G401 (cell line): ENCODE measurements around the gene CCNB1. TPM values are rescaled to one million over a fixed set of nuclear protein-coding genes. Genes with fewer than 3 reads are reported as not detected.
"Not testable (repeated sequence)": the region's sequence is repeated elsewhere in the genome, so short reads cannot be mapped to it uniquely, and the experiment has no call there.

Source experiments
- DNase-seq: peaks from one replicate; pipeline ENCODE4 v3.0.0-alpha.2; 2015; ENCODE audit warnings: low spot score
- in situ Hi-C: cut with HindIII; loops from 2 replicates; pipeline ENCODE4 v1.10.0; 2016; ENCODE audit warnings: low sequenced_read_pairs, mixed read lengths
- total RNA-seq: library from RNA; depleted of rRNA; stranded (reverse); fragments of >200 nt; shearing (Covaris generic); gene quantifications from 2 replicates; pipeline ENCODE4 v1.2.3, GENCODE V29; 2014

Gene CCNB1
- total RNA-seq, 1 experiment from 2014 or later, result 396 TPM

- no peak for DNase-seq
- in situ Hi-C loops, result no loop called here
Measured at GRCh38 chr5:69170969-69171368, 4.0 kb downstream of the CCNB1 start.

GRCh38 chr5:69181659-69182293, 14.8 kb downstream of the CCNB1 start:
- DNase-seq, in situ Hi-C loops: not testable (repeated sequence)

DNA sequence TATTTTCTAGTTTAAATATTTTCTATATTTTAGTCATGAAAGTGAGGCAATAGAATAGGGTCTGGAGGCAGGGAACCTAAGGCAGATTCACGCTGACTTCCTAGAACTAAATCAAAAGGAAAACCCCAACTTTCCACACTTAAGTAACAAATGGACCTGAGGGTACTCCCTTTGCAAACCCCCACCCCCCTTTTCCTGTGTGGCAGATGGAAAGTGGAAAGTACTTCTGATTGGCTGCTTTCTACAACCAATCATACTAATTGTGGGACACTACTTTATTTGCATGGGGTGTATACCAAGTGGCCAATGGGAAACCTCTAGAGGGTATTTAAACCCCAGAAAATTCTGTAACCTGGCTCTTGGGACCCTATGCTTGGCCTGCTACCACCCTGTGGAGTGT, 17.7 kb downstream of the CCNB1 start:
- no peak for DNase-seq
- in situ Hi-C loops, result no loop called here

- no peak for DNase-seq
Measured at GRCh38 chr5:69187342-69187741, 20.4 kb downstream of the CCNB1 start.

GRCh38 chr5:69188811-69189161, 21.8 kb downstream of the CCNB1 start:
- in situ Hi-C loops, result no loop called here
- no peak for DNase-seq

More at GRCh38 chr5:69187342-69187741, 20.4 kb downstream of the CCNB1 start:
- in situ Hi-C loops, result no loop called here

GRCh38 chr5:69189162-69190086, 22.5 kb downstream of the CCNB1 start, which contains the start of gene CENPH:
Gene CENPH (plus strand): TSS chr5:69189583. CDS start chr5:69189635, 52 bp downstream.
- in situ Hi-C loops, result no loop called here
- peak; percentile 92 for DNase-seq

DNA sequence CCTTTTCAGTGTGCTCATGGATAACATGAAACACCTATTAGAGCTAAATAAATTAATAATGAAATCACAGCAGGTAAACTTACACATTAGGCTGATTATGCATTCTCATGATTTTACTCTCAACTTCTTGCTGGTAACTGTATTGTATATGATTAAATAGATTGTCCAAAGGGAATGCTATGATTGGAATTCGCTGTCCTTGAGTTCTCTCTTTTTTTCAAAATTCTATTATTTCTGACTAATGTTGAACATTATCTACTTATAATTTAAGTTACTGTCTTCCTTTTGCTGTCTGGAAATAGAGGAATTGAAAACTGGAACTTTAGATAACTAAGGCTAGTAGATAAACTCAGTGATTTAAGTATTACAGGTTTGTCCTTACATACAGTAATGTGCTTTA, 35.5 kb downstream of the CCNB1 start:
- no peak for DNase-seq
- in situ Hi-C loops, result no loop called here

DNA sequence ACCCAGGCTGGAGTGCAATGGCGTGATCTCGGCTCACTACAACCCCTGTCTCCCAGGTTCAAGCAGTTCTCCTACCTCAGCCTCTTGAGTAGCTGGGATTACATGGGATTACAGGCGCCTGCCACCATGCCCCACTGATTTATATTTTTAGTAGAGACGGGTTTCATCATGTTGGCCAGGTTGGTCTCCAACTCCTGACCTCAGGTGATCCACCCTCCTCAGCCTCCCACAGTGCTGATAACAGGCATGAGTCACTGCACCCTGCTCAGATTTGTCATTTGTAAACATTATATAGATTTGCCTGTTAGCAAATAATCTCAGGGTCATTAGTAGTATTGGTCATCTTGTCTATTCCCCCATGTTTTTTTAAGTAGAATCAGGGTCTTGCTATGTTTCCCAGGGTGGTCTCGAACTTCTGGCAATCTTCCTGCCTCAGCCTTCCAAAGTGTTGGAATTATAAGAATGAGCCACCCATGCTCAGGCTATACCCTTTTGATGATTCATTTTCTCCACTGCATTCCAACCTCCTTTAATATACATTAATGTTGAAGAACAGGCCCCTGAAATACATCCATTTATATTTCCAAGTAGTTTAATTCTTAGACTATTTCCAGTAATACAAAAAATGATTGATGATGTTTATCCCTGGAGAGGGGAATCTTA, 39.7 kb downstream of the CCNB1 start:
- no peak for DNase-seq
- in situ Hi-C loops, result no loop called here

DNA sequence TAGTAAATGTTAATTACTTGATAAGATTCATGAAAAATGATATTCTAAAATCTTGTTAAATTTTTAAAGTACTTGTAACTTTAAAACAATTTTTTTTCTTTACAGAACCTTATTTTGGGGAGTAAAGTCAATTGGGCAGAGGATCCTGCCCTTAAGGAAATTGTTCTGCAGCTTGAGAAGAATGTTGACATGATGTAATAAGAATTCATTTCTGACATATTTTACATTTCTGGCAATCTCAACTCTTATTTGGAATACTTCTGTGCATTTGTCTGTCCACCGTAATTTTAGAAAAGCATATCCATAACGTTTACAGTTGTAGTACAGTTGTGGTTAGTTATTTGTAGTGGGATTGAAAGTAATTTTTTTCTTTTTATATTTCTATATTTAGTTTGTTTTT, 42.7 kb downstream of the CCNB1 start:
- in situ Hi-C loops, result no loop called here
- DNase-seq, result no peak

DNA sequence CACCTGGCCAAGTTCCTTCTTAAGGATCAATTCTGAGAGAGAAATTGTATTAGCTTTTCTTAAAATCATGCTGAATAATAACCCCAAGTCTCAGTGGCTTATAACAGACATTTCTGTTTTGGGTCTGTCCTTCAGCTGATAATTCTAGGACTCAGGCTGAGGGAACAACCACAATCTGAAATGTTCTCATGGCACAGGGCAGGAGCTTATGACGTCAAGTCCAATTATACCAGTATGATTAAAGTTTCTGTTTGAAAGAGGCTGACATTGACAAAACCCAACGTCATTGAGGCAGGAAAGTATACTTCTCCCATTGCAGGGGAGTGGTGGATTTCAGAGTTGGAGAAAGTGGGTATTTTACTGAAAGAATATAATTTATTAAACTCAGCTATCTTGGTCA, 44.2 kb downstream of the CCNB1 start:
- in situ Hi-C loops, result no loop called here

GRCh38 chr5:69212022-69212421, 45.1 kb downstream of the CCNB1 start:
- no peak for DNase-seq
- in situ Hi-C loops, result no loop called here

More for the DNA sequence above, 44.2 kb downstream of the CCNB1 start:
- DNase-seq, result no peak

- in situ Hi-C loops, result no loop called here
- DNase-seq, result no peak
Measured at GRCh38 chr5:69213513-69214215, 46.7 kb downstream of the CCNB1 start.

- in situ Hi-C loops, result no loop called here
- DNase-seq, result no peak
Measured at GRCh38 chr5:69217151-69217511, 50.2 kb downstream of the CCNB1 start.

GRCh38 chr5:69217548-69218526, 50.9 kb downstream of the CCNB1 start:
- in situ Hi-C loops, result no loop called here

GRCh38 chr5:69219939-69220338, 53.0 kb downstream of the CCNB1 start:
- in situ Hi-C loops, result no loop called here
- DNase-seq, result no peak

More at GRCh38 chr5:69217548-69218526, 50.9 kb downstream of the CCNB1 start:
- DNase-seq, result peak; percentile 95

GRCh38 chr5:69220371-69220770, 53.4 kb downstream of the CCNB1 start:
- in situ Hi-C loops, DNase-seq: not testable (repeated sequence)

DNA sequence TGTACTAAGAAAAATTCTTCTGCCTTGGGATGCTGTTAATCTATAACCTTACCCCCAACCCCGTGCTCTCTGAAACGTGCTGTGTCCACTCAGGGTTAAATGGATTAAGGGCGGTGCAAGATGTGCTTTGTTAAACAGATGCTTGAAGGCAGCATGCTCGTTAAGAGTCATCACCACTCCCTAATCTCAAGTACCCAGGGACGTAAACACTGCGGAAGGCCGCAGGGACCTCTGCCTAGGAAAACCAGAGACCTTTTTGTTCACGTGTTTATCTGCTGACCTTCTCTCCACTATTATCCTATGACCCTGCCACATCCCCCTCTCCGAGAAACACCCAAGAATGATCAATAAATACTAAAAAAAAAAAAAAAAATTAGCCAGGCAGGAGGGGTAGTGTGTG, 53.9 kb downstream of the CCNB1 start:
- DNase-seq, in situ Hi-C loops: not testable (repeated sequence)

DNA sequence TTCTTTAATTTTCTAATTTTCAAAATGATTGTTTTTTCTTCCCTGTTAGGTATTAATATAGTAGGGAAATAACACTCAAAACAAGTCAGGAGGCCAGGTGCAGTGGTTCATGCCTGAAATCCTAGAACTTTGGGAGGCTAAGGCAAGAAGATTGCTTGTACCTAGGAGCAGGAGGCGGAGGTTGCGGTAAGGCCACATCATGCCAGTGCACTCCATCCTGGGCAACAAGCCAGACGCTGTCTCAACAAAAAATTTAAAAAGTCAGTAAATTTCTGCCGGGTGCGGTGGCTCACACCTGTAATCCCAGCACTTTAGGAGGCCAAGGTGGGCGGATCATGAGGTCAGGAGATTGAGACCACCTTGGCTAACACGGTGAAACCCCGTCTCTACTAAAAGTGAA, 57.6 kb downstream of the CCNB1 start:
- no peak for DNase-seq
- in situ Hi-C loops, result no loop called here
